Pulmonary artery endothelial cell (primary cell): ENCODE measurements around the gene EPSTI1. TPM values are rescaled to one million over a fixed set of nuclear protein-coding genes. Genes with fewer than 3 reads are reported as not detected.

Source experiments
- DNase-seq: peaks from one replicate; pipeline ENCODE4 v3.0.0-alpha.2; 2011; ENCODE audit warnings: low read depth, low spot score
- total RNA-seq: library from RNA; depleted of rRNA; stranded (reverse); fragments of >200 nt; gene quantifications from 2 replicates; pipeline ENCODE4 v1.2.3, GENCODE V29; 2014

Gene EPSTI1
- total RNA-seq, 1 donor from 2014 or later = 2.8 TPM

GRCh38 chr13:42971691-42972347 lies 20.2 kb downstream of the EPSTI1 start:
- DNase-seq = no peak

- DNase-seq = no peak
These were observed 21.0 kb downstream of the EPSTI1 start for GRCh38 chr13:42970824-42971690.

GRCh38 chr13:42969565-42970172 lies 22.4 kb downstream of the EPSTI1 start:
- DNase-seq = no peak

GRCh38 chr13:42968906-42969305 lies 23.1 kb downstream of the EPSTI1 start:
- DNase-seq = no peak

- no peak for DNase-seq
These were observed 24.4 kb downstream of the EPSTI1 start for GRCh38 chr13:42967660-42968059.

GRCh38 chr13:42965281-42965680 lies 26.8 kb downstream of the EPSTI1 start:
- DNase-seq = no peak

GRCh38 chr13:42964761-42965161 lies 27.3 kb downstream of the EPSTI1 start:
- DNase-seq = no peak

GRCh38 chr13:42959615-42960014 lies 32.4 kb downstream of the EPSTI1 start:
- no peak for DNase-seq

GRCh38 chr13:42957881-42958280 lies 34.2 kb downstream of the EPSTI1 start:
- no peak for DNase-seq

GRCh38 chr13:42950181-42950580 lies 41.9 kb downstream of the EPSTI1 start:
- no peak for DNase-seq

- DNase-seq = no peak
These were observed 44.1 kb downstream of the EPSTI1 start for GRCh38 chr13:42947925-42948324.

- no peak for DNase-seq
These were observed 45.1 kb downstream of the EPSTI1 start for GRCh38 chr13:42946927-42947326.

- no peak for DNase-seq
These were observed 62.0 kb downstream of the EPSTI1 start for GRCh38 chr13:42929886-42930535.

GRCh38 chr13:42926555-42926954 lies 65.5 kb downstream of the EPSTI1 start:
- DNase-seq = no peak

GRCh38 chr13:42926043-42926442 lies 66.0 kb downstream of the EPSTI1 start:
- no peak for DNase-seq

- no peak for DNase-seq
These were observed 66.4 kb downstream of the EPSTI1 start for GRCh38 chr13:42925626-42926025.

- no peak for DNase-seq
These were observed 67.7 kb downstream of the EPSTI1 start for GRCh38 chr13:42924344-42924743.

- no peak for DNase-seq
These were observed 84.3 kb downstream of the EPSTI1 start for GRCh38 chr13:42907745-42908144.

- DNase-seq = no peak
These were observed 85.8 kb downstream of the EPSTI1 start for GRCh38 chr13:42906257-42906656.

- DNase-seq = no peak
These were observed 86.5 kb downstream of the EPSTI1 start for GRCh38 chr13:42905579-42905978.

GRCh38 chr13:42899266-42899665 lies 92.8 kb downstream of the EPSTI1 start:
- DNase-seq = no peak

GRCh38 chr13:42895776-42896175 lies 96.3 kb downstream of the EPSTI1 start:
- DNase-seq = no peak
